ENCODE results near the gene UBN2. TPM values are rescaled to one million over a fixed set of nuclear protein-coding genes. Genes with fewer than 3 reads are reported as not detected.

UBN2 gene
- total and polyA plus RNA-seq, 10 of the 15 experiments (the other 5 are each of a cell fraction or from before 2014, with no cell fraction given) = 0.27 to 8.5 (median 2.5) TPM

- Histone ChIP-seq H2AFZ (ENCODE audit: control insufficient read depth, low read depth, low read length) (no peak overlapping the region), H3K4me2 (ENCODE audit: control insufficient read depth, insufficient read depth) (no peak overlapping the region), H3K27me3 (replicated peaks in 1 of 2; ENCODE audit: control insufficient read depth in 2 of 2, insufficient read depth in 2 of 2, low read length in 1 of 2) (no peaks in the 10 kb centered on the region), H3K4me3 (no peak overlapping the region), H3K4me1 (ENCODE audit: control insufficient read depth, insufficient read depth, low read length) (no peaks in the 10 kb centered on the region), H3K36me3 (ENCODE audit: control insufficient read depth in 2 of 2, insufficient read depth in 2 of 2, low read length in 1 of 2) (peaks cover 0 to 4% of the 10 kb centered on the region in 2 experiments; a peak in 3 of 4 replicates), H3K9me3 (replicated peaks; ENCODE audit: control insufficient read depth, insufficient read depth, low read length) (no peaks in the 10 kb centered on the region), H3K9ac (ENCODE audit: control insufficient read depth, insufficient read depth, low read length) (no peak overlapping the region), H4K20me1 (ENCODE audit: control insufficient read depth, insufficient read depth) (no peaks in the 10 kb centered on the region), H3K79me2 (ENCODE audit: control insufficient read depth, insufficient read depth, low read length) (no peaks in the 10 kb centered on the region), H3K27ac (ENCODE audit: control insufficient read depth, insufficient read depth) (no peak overlapping the region)
- FAIRE-seq (no peak), DNase-seq (ENCODE audit: low read depth, low spot score) (no peak), ATAC-seq (no peak)
- CTCF ChIA-PET = no interaction called here
- no TSS peak for BruUV-seq (replicated peaks)
- SMC1A ChIA-PET (ENCODE audit: uncharacterized antibody, unreplicated experiment) = no interaction called here
- POLR2A ChIA-PET = interaction anchor here (0.6 kb wide), 2 partner anchors 11 to 411 kb away, joined by 3 to 5 read pairs; no protein-coding TSS in a partner anchor
- RAD21 ChIA-PET (ENCODE audit: unreplicated experiment) = no interaction called here
- intact Hi-C loops (cut with micrococcal nuclease; ENCODE audit: unreplicated experiment) (no loop called here), in situ Hi-C loops (cut with MboI) (no loop called here)
- WGBS (ENCODE audit: insufficient coverage, insufficient replicate concordance, low lambda C conversion rate, missing lambda C conversion rate) = 94% methylated on average over 7 of the region's 7 CpGs
- TF ChIP-seq POLR2AphosphoS2 (IDR thresholded peaks at IDR 0.05; ENCODE audit: low read depth, low read length) = no peak
- TF ChIP-seq ASH2L (IDR thresholded peaks at IDR 0.05; ENCODE audit: borderline replicate concordance, low read depth) = no peak
- TF ChIP-seq CBX5 (IDR thresholded peaks at IDR 0.05; ENCODE audit: low read depth) = no peak
- TF ChIP-seq HDGF (IDR thresholded peaks at IDR 0.05) = no peak
- no peak for TF ChIP-seq KLF5 (IDR thresholded peaks at IDR 0.05; ENCODE audit: partially characterized antibody)
- TF ChIP-seq RUNX3 (IDR thresholded peaks at IDR 0.05; ENCODE audit: low read length) = no peak
- TF ChIP-seq NFYB (IDR thresholded peaks at IDR 0.05; ENCODE audit: insufficient read depth, low read depth, low read length) = no peak
- no peak for TF ChIP-seq RELA (IDR thresholded peaks at IDR 0.05; ENCODE audit: borderline replicate concordance, partially characterized antibody)
- TF ChIP-seq NFXL1 (IDR thresholded peaks at IDR 0.05; ENCODE audit: borderline replicate concordance) = no peak
- TF ChIP-seq FOXM1 (IDR thresholded peaks at IDR 0.05; ENCODE audit: low read depth, low read length) = no peak
- TF ChIP-seq REST (IDR thresholded peaks at IDR 0.05; ENCODE audit: low read depth, low read length) = no peak
- TF ChIP-seq MYC (IDR thresholded peaks at IDR 0.05; ENCODE audit: insufficient read depth, insufficient read length, insufficient replicate concordance, low read length, severe bottlenecking) = no peak
- TF ChIP-seq SUPT20H (IDR thresholded peaks at IDR 0.05; ENCODE audit: borderline replicate concordance, control insufficient read depth, low read depth, low read length) = no peak
- no peak for TF ChIP-seq PRDM15 (CRISPR knock-in tag; IDR thresholded peaks at IDR 0.05)
- no peak for TF ChIP-seq EP300 (IDR thresholded peaks at IDR 0.05; ENCODE audit: borderline replicate concordance in 1 of 2, control insufficient read depth in 1 of 2, low read depth in 2 of 2, low read length in 2 of 2)
- no peak for TF ChIP-seq TCF7 (IDR thresholded peaks at IDR 0.05; ENCODE audit: borderline replicate concordance)
- TF ChIP-seq MXI1 (IDR thresholded peaks at IDR 0.05; ENCODE audit: low read depth, low read length) = no peak
Observed at GRCh38 chr7:139292821-139293220, 61.8 kb downstream of the UBN2 start.
